PC-3 (cell line): ENCODE measurements around the gene HSD3B7. TPM values are rescaled to one million over a fixed set of nuclear protein-coding genes. Genes with fewer than 3 reads are reported as not detected.

Source experiments
- ATAC-seq: fragments of 200-7000 bp; cut with Tn5 transposase; 2 replicates; pipeline ENCODE4 v1.9.1; 2020; ENCODE audit warnings: mild to moderate bottlenecking, moderate library complexity
- BruUV-seq: library from RNA; stranded (reverse); fragments of 400-500 nt; replicated peaks from 2 replicates; lab custom pipeline; 2021; lab: Mats Ljungman, UMichigan
- CTCF ChIA-PET: fragments of 300-600 bp; sonication (Branson Sonifier 250); formaldehyde crosslinking; loops from one replicate; lab custom pipeline; 2022; ENCODE audit warnings: antibody characterized with exemption; lab: Charles Lee
- POLR2A ChIA-PET: fragments of 300-600 bp; sonication (Branson Sonifier 250); formaldehyde crosslinking; loops from one replicate; lab custom pipeline; 2022; ENCODE audit warnings: antibody characterized with exemption; ENCODE audit not compliant: unreplicated experiment; lab: Charles Lee
- DNase-seq: peaks from one replicate; pipeline ENCODE4 v3.0.0-alpha.2; 2015
- H2AFZ ChIP-seq: fragments of 300-600 bp; sonication (generic); 2 replicates; pipeline ENCODE4 v1.6.0; 2016; ENCODE audit warnings: antibody characterized with exemption, low read length
- H3F3A ChIP-seq: fragments of 300-600 bp; sonication (generic); one replicate; pipeline ENCODE4 v1.6.0; 2017; ENCODE audit warnings: antibody characterized with exemption, low read length, control low read depth, mild to moderate bottlenecking; ENCODE audit not compliant: unreplicated experiment
- H3K27ac ChIP-seq: fragments of 300-600 bp; sonication (generic); 2 replicates; pipeline ENCODE4 v1.5.1; 2016; ENCODE audit warnings: mild to moderate bottlenecking, low read length
- H3K27me3 ChIP-seq: fragments of 300-600 bp; sonication (generic); 2 replicates; pipeline ENCODE4 v1.6.1; 2016; ENCODE audit warnings: low read length, mixed read lengths
- H3K36me3 ChIP-seq: fragments of 300-600 bp; sonication (generic); 2 replicates; pipeline ENCODE4 v1.6.1; 2016; ENCODE audit warnings: low read depth, mixed run types, low read length, mixed read lengths
- H3K4me1 ChIP-seq: fragments of 300-600 bp; sonication (generic); 2 replicates; pipeline ENCODE4 v1.5.1; 2016; ENCODE audit warnings: low read length; ENCODE audit not compliant: insufficient read depth
- H3K4me2 ChIP-seq: fragments of 300-600 bp; sonication (generic); 2 replicates; pipeline ENCODE4 v1.6.0; 2016; ENCODE audit warnings: low read length
- H3K4me3 ChIP-seq: fragments of 300-600 bp; sonication (generic); 2 replicates; pipeline ENCODE4 v1.5.1; 2016; ENCODE audit warnings: mild to moderate bottlenecking, low read length, mixed read lengths
- H3K79me2 ChIP-seq: fragments of 300-600 bp; sonication (generic); 2 replicates; pipeline ENCODE4 v1.6.1; 2017; ENCODE audit warnings: low read length, mixed read lengths
- H3K9ac ChIP-seq: fragments of 300-600 bp; sonication (generic); 2 replicates; pipeline ENCODE4 v1.6.0; 2016; ENCODE audit warnings: mild to moderate bottlenecking, low read length
- H3K9me2 ChIP-seq: fragments of 300-600 bp; sonication (generic); replicated peaks from 2 replicates; pipeline ENCODE4 v1.6.1; 2016; ENCODE audit warnings: mixed run types, low read length, mixed read lengths
- H3K9me3 ChIP-seq: fragments of 300-600 bp; sonication (generic); 2 replicates; pipeline ENCODE4 v1.6.1; 2016; ENCODE audit warnings: low read length, mixed read lengths
- H4K20me1 ChIP-seq: fragments of 300-600 bp; sonication (generic); 2 replicates; pipeline ENCODE4 v1.6.1; 2016; ENCODE audit warnings: low read length, mixed read lengths
- CTCF ChIP-seq: fragments of 300-600 bp; sonication (generic); conservative IDR thresholded peaks from 2 replicates; pipeline ENCODE4 v1.5.1; 2017; ENCODE audit warnings: antibody characterized with exemption, low read depth, mild to moderate bottlenecking, low read length
- EZH2 ChIP-seq: fragments of 300-600 bp; sonication (generic); IDR thresholded peaks from one replicate; pipeline ENCODE4 v1.6.1; 2017; ENCODE audit warnings: antibody characterized with exemption, mild to moderate bottlenecking, low read length; ENCODE audit not compliant: unreplicated experiment
- EZH2phosphoT487 ChIP-seq: fragments of 300-600 bp; sonication (generic); IDR thresholded peaks from 2 replicates; pipeline ENCODE4 v1.6.1; 2018; ENCODE audit warnings: mild to moderate bottlenecking, antibody characterized with exemption, low read length, borderline replicate concordance
- intact Hi-C: fragments of 100-400 bp; cut with micrococcal nuclease; formaldehyde crosslinking; loops from 2 replicates; pipeline ENCODE4 v1.9.0; 2023
- total RNA-seq: library from RNA; depleted of rRNA; stranded (reverse); fragments of >200 nt; gene quantifications from 2 replicates; pipeline ENCODE4 v1.2.3, GENCODE V29; 2014

The HSD3B7 gene
- total RNA-seq, 1 experiment from 2014 or later = 16.3 TPM

- Histone ChIP-seq H3K36me3 (peaks cover 4% of the 10 kb centered on the region; the same call in 1 of the 2 replicates), H4K20me1 (no peaks in the 10 kb centered on the region), H3F3A (no peaks in the 10 kb centered on the region), H3K9me3 (no peaks in the 10 kb centered on the region), H3K4me2 (no peak overlapping the region), H3K9ac (no peak overlapping the region), H2AFZ (no peak overlapping the region), H3K9me2 (no peaks in the 10 kb centered on the region), H3K27me3 (no peaks in the 10 kb centered on the region), H3K27ac (no peak overlapping the region), H3K79me2 (no peaks in the 10 kb centered on the region), H3K4me3 (no peak overlapping the region), H3K4me1 (no peaks in the 10 kb centered on the region)
- TF ChIP-seq CTCF (no peak), EZH2 (no peak), EZH2phosphoT487 (no peak)
- BruUV-seq = no TSS peak
- ChIA-PET POLR2A (no interaction called here), CTCF (no interaction called here)
- ATAC-seq (no peak), DNase-seq (no peak)
- intact Hi-C loops = no loop called here
Observed at GRCh38 chr16:30971298-30971697, 13.7 kb upstream of the HSD3B7 start.

DNA sequence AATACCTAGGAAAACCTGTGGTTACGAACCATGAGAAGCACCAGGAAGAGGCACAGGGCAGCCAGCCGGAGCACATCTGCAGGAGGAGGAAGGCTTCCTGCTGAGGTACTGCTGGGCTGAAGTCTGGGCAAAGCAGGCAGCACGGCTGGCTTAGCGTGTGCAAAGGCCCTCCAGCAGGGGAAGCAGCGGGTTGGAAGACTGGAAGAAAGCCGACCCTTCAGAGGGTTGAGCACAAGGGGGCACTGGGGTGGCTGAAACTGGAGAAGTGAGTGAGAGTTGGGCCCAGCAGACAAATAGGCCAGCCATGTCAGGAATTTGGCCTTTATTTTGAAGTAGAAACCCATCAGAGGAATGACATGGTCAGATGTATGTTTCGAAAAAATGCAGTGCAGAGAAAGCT lies 12.1 kb upstream of the HSD3B7 start:
- H3K9ac ChIP-seq = no peak overlapping the region
- H3K4me2 ChIP-seq = no peak overlapping the region
- ChIA-PET CTCF (no interaction called here), POLR2A (no interaction called here)
- no peaks in the 10 kb centered on the region for H3K9me2 ChIP-seq
- TF ChIP-seq EZH2 (no peak), EZH2phosphoT487 (no peak), CTCF (no peak)
- no peak overlapping the region for H3K27ac ChIP-seq
- intact Hi-C loops = no loop called here
- no peaks in the 10 kb centered on the region for H4K20me1 ChIP-seq
- no peak overlapping the region for H2AFZ ChIP-seq
- BruUV-seq = no TSS peak
- no peak overlapping the region for H3K4me3 ChIP-seq
- no peak for DNase-seq
- peaks cover 4% of the 10 kb centered on the region; the same call in 1 of the 2 replicates for H3K36me3 ChIP-seq
- no peaks in the 10 kb centered on the region for H3F3A ChIP-seq
- no peaks in the 10 kb centered on the region for H3K4me1 ChIP-seq
- no peak for ATAC-seq
- H3K9me3 ChIP-seq = no peaks in the 10 kb centered on the region
- H3K79me2 ChIP-seq = no peaks in the 10 kb centered on the region
- H3K27me3 ChIP-seq = no peaks in the 10 kb centered on the region

GRCh38 chr16:30974348-30974747 lies 10.7 kb upstream of the HSD3B7 start:
- H3K27me3 ChIP-seq = no peaks in the 10 kb centered on the region
- H3K9ac ChIP-seq = no peak overlapping the region
- H3K79me2 ChIP-seq = no peaks in the 10 kb centered on the region
- no peaks in the 10 kb centered on the region for H4K20me1 ChIP-seq
- TF ChIP-seq CTCF (no peak), EZH2phosphoT487 (no peak), EZH2 (no peak)
- no peaks in the 10 kb centered on the region for H3K9me3 ChIP-seq
- peaks cover 4% of the 10 kb centered on the region for H3K36me3 ChIP-seq
- ChIA-PET CTCF (no interaction called here), POLR2A (no interaction called here)
- H2AFZ ChIP-seq = no peak overlapping the region
- no peaks in the 10 kb centered on the region for H3F3A ChIP-seq
- H3K4me2 ChIP-seq = no peak overlapping the region
- DNase-seq (no peak), ATAC-seq (no peak)
- no TSS peak for BruUV-seq
- no peak overlapping the region for H3K4me3 ChIP-seq
- no peak overlapping the region for H3K27ac ChIP-seq
- no peaks in the 10 kb centered on the region for H3K4me1 ChIP-seq
- intact Hi-C loops = no loop called here
- no peaks in the 10 kb centered on the region for H3K9me2 ChIP-seq
